Measurements from ENCODE around the gene MANSC4.
A peak's percentile ranks its signal among the peaks of the same experiment; 100 is the strongest.

The MANSC4 gene
- total RNA-seq = 0 to 0.18 (median 0) reads per million in 4 experiments

DNA sequence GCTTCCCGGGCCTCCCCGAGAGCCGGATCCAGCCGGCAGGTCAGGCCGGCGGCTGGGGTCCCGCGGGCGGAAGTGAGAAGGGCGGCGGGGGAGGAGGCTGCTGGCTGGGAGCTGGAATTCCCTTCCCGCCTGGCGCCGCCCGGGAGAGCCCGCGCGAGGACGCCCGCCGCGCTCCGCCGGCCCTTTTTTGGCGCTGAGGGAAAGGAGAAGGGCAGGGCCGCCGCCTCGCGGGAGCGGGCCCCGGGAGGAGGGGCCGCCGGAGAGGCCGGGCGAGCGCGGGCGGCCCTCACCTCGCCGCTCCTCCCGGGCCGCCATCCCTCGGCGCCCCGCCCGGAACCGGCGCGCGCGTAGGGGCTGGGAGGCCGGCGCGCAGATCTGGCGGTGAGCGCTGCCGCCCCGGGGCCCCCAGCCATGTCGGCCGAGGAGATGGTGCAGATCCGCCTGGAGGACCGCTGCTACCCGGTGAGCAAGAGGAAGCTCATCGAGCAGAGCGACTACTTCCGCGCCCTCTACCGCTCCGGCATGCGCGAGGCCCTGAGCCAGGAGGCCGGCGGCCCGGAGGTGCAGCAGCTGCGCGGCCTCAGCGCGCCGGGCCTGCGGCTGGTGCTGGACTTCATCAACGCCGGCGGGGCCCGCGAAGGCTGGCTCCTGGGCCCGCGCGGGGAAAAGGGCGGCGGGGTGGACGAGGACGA is at the start of gene MANSC4, which contains the start of gene KLHL42:
TSS of gene MANSC4 (minus strand) at position 317 of the 692 bp plus-strand sequence. CDS start 8,960 bp downstream, outside the sequence.
TSS of gene KLHL42 (plus strand) at position 314 of the 692 bp plus-strand sequence. CDS start at position 412, 98 bp downstream.
- peak; percentile 18 for DNase-seq

DNA sequence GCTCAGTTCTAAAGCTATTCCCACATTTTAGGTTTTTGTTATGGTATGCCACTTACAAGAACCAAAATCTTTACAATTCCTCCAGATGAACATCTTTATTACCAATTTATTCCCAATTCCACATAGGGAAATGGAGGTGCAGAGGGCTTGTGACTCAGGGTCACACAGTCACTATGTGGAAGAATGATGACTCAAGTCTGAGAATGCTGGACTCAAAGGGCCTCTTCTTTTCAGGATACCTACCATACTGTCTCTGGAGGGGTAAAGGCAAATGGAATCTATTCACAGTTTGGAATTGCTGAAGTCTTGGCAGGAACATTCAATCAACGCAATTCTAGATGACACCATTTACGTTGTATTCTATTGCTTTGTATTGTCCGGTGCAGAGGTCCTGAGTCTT is 48.2 kb upstream of the MANSC4 start:
- DNase-seq = no peak

DNA sequence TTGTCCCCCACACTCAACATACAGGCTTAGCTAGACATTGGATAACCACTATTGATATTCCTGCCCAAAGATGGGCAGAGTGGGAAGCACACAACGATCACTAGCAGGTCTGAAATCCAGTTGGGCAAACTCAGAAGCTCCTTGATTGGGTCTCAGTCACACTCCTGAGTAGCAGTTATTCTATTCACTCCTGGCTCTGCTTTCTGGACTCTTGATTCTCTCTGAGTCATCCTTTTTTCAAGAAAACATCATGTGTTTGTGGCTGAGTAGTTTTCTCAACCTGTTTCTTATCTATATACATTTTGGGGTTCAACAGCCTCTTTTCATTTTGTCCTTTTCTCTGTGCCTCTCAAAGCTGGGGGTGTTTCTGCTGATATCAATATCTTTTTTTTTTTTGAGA is 46.0 kb upstream of the MANSC4 start:
- no peak for DNase-seq

DNA sequence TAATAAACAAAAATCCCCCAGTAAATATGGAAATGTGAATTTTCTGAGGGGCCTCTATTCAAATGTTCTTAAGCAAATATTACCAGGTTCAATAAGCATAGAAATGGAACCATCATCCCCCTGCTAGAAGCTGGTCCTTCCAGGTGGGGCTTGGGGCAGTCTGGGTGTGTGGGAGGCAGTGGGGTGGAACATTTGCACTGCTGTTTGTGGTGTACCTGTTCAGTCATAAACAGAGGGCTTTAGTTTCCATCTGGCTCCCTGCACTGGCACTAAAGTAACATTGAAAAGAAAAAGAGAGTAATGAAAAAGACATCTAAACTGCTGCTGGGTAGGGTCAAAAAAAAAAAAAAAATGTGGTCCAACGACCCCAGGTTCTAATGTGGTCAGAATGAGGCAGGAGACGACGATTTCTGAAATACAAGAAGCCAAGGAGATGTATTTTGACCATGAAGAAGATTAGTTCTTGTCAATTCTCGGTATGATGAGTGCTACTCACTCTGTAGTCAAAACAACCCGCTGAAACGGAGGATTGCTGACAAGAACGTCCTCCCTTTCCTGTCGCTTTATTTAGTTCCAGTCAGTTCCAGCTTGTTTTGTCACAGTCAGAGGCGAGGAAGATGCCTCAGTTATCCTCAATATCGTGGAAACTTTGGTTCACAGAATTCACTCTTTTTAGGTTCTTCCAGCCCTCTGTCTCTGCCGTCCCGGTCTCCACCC is 44.2 kb upstream of the MANSC4 start:
- no peak for DNase-seq

DNA sequence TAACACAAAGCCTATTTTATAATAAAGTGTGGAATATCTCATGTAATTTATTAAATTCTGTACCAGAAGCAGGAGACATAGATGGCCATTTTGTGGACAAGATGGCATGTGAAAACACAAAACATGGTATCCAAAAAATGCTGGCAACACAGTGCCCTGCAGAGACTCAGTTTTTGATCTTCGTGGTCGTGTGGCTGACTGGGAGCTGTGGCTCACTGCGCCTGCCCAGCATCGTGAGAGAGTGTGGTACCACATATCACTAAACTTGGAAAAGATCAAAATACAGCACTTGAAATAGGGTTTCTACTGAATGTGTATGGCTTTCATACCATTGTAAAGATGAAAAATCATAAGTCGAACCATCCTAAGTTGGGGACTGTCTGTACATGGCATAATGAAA is 43.0 kb upstream of the MANSC4 start:
- no peak for DNase-seq

DNA sequence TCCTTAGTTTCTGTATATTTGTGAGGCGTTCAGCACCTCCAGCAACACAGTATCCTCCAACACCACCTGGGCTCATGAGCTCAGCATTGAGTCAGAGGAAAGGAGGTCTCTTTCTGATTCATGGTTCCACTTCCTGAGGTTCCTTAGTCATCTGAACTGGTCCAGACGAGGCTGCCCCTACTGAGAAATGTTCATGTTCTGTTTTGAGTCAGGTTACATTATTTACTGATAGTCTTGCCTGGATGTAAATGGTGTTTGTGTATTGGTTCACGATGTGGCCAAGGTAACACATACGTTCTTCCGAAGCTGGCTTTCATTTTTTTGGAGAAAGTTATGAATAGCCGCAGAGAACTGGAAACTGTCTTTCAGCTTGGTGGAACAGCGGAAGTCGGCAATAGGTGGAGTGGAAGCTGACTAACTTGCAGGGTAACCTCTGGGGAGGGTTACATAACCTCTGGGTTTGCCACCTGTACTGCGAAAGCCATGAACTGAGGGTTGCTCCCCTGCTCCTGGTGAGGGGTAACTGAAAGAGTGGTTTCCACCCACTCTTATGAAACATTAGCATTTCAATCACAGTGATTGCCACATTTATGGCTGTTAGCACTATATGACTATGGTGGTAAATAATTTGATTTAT is 42.2 kb upstream of the MANSC4 start:
- no peak for DNase-seq

DNA sequence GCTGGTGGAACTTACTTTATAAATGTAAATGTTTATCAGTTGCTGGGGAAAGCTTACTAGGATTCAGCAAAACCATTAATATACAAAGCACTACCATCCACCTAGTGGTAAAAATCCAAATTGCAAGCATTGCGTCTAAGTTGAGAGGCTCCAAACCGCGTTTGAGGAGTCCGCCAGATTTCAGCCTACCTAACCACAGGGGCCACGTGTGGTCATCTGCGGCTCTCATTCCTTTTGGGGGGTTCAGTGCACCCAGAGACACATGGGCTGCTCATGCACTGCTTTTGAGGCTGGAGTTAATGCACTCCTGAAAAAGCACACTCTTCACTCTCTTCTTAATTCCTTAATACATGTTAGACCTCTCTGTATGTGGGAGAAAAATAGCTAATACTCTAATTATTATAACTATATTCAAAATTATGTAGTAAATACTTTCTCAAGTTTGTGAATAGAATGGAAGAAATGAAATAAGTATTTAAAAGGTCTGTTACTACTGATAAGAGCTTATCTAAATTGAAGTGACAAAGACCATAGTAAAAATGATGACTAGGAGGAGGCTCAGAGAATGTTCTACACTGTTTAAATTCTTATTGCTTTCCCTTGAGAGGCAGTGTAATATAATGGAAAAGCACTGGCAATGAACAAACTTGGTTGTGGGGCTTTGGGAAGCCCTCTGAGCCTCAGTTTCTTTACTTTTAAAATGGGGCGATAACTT is 41.4 kb upstream of the MANSC4 start:
- no peak for DNase-seq

DNA sequence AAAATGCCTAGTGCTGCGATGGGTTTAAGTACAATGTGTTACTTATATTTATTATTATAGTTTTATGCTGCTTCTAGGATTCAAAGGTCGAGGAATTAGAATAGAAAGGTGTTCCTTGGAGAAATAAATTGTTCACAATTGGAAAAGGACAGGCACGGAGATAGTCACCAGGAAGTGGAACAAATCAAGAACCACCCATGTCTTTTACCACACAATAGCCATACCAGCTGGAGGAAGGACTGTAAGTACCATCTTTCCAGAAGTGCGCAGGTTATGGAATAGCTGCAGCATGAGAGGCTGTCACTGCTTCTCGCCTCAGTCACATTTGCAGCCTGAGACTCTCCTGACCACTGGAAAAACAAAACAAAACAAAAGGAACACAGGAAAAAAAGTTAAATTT is 40.5 kb upstream of the MANSC4 start:
- DNase-seq = no peak

DNA sequence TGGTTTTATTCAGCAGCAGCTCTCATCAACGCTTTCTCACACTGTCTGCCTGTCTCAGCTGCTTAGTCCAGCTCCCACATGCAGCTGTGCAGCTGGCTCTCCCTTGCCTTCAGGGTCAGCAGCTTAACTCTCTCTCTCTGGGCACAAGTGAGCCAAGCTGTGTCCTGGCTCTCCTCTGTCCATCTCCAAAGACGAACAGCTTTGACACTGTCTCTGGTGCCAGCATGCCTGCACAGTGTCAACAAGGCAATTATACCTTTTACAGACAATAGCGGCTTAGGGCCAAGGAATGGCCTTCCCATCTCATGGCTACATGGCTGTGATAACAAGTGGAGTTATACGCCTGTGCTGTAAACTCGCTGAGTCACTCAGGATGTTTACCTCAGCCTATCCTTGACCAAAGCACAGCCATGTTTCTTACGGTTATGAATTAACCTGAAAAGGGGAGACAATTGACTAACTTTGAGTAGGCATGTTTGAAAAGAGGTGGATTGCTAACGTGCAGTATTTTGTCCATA is 38.4 kb upstream of the MANSC4 start:
- DNase-seq = no peak

DNA sequence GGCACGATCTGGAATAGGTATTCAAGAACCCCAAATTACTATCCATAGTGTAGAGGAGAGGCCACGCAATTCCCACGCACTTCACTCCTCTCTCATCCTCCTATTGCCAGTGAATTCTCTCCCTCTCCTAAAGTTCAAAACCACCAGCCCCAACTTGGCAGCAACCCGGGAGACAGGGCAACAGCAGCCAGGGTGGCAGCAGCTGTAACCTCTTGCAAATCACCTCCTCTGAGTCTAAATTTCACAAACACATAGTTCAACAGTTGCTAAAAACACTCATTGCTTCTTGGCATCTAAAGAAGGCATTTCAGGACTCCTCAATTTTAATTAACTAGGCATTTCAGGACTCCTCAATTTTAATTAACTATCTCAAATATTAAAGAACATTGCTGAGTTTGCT is 37.7 kb upstream of the MANSC4 start:
- no peak for DNase-seq

DNA sequence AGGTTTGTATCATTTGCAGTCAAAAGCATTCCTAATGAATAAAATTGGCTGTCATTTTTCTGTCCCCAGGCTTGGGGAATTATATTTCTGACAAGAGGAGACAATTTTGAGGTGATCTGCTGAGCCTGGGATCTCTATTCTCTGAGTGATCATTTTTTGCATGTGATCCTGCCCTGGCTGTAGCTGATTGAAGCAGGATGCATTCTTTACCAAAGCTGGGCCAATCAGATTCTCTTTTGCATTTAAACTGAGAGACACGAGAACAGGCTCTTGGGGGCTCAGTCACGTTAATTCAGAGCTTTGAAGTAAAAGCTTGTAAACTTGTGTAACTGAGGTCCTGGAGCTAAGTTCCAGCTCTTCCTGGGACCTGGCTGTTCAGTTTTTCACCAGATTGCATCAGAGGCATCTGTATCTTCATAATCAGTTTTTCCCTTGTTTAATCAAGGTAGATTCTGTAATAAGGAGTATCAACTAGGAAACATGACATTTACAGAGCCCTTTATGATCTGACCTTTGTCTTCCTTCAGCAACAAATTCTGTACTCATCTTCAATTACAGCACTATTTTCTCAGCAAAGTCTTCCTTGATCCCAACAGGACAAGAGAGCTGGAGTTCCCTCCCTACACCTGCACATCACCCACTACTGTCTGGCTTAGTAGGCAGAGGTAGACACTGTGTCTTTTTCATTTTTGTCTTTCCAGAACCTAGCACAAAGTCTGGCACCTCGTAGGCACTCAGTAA is 35.0 kb upstream of the MANSC4 start:
- DNase-seq = no peak

DNA sequence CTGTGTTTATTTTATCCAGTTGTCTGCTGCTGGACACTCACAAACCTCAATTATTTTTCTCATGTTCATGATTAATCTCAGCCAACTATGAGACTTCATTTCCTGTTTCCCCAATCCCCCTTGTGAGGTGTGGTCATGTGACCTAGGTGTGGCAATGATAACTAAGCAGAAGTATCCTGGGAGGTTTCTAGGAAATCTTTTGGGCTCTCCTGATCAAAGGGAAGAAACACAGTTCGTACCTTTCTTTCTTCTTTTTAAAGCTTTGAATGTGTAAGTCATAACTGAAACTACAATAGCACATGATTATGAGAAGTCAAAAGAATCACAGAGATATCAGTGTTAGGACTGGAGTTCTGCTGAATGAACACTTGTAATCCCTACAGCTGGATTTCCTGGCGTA is 34.4 kb upstream of the MANSC4 start:
- no peak for DNase-seq

DNA sequence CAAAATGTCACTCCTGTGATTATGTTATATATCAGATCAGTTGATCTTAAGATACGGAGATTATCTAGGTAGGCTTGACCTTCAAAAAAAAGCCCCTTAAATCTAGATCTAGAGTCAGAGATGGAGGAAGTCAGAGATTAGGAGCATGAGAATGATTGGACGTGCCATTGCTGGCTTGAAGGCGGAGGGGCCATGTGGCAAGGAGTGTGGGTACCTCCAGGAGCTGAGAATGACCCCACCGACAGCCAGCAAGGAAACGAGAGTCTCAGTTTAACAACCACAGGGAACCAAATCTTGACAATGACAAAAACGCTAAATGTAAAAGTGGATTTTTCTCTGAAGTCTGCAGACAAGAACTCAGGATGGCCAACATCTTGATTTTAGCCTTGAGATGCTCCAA is 32.5 kb upstream of the MANSC4 start:
- no peak for DNase-seq

DNA sequence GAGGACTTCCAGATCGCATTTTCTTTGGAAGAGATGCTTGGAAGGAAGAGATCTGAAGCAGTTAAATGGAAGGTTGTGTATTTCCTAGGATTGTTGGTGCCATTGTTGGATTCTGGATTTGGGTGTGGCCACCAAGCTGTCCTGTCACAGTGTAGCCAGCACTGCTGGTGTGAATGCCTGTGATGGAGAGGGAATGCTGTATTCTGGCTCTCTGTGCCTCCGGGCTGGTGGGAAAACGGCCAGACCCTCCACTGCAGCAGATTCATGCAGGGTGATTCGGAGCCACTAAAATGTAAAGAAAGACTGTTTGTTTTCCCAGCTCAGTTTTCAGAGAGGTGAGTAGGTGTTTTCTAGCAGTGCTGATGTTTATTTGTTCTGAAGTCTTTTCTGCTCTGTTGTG is 30.7 kb upstream of the MANSC4 start:
- DNase-seq = no peak

DNA sequence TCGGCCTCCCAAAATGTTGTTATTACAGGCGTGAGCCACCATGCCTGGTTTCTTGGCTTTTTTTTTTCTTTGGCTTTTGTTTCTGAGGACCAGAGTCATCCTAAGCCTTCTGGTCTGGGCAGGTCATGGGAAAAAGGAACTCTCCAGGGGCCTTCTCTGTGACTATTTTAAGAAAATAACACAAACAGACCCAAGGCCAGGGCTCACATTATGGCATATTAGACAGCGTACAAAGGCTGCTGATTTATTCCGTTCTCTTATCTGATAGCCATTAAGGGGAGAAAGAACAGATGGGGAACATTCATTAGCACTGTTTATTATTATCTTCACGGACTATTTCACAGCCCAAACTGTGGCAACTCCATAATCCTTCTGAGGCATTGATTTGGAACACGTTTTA is 28.8 kb upstream of the MANSC4 start:
- no peak for DNase-seq

DNA sequence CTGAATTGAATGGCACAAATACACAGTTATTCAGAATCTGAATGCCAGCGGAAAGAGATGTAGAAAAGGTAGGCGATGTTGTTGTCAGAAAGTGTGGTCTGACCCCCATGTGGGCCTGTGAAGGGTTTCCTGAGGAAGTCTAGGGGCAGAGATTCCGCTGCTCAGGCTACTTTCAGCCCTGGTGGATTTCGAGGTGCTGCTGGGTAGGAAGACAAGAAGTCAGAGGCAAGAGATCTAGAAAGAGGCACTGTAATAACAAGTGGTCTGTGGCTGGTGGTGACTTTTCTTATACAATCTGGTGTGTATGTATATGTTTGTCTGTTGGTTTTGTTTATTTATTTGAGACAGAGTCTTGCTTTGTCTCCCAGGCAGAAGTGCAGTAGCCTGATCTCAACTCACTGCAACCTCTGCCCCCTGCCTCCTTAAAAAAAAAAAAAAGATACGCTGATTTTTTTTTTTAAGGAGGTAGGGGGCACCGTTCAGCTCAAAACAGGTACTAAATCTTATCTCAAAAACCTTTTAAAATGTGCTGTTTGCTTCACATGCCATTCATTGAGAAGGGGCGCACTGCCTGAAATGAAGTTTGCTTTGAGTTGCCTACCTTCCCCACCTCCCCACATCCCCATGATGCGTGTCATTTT is 27.1 kb upstream of the MANSC4 start:
- no peak for DNase-seq

DNA sequence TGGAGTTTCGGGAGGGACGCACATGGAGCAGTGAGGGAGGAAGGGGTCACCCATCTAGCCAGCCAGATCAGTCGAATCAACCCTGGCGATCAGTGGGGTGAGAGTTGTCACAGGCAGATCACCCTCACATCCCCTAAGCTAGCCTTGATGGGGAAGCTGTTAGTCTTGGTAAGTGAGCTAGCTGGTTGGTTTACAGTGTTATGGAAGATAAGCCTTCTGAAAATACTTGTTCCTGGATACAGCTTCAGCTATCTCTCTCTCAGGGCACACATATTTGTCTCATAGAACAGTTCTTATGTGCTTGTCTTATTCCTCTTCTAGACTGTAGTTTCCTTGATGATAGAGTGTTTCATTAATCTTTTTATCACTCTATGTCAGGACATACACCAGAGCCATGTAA is 26.2 kb upstream of the MANSC4 start:
- no peak for DNase-seq

DNA sequence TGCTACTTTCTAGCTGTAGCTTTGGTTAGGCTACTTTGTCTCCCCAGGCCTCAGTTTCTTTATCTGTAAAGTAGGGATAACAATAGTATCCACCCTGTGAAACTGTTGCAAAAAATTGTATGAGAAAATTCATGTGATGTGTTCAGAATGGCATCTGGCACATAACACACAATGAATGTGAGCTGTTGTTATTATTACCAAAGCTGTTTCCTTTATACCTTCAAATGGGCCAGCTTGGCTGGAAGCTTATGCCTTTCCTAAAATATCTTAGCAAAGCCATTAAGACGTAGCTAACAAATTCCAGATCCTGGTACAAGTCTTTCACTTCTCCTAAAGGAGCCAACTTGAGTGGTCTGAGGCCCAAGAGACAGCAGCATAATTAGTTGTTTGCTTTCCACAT is 25.2 kb upstream of the MANSC4 start:
- DNase-seq = no peak

DNA sequence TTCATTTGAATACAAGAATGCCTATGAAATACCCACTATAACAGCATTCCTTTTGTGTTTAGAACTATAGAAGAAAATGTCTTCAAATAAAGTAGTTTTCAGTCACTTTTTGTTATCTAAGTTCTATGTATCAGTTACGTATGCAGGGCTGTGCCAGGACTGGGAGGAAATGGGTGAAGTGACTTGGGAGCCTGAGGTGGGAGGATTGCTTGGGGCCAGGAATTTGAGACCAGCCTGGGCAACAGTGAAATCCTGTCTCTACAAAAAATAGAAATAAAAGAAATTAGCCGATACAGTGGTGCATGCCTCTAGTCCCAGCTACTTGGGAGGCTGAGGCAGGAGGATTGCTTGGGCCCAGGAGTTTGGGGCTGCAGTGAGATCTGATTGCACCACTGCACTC is 22.9 kb upstream of the MANSC4 start:
- DNase-seq = no peak

DNA sequence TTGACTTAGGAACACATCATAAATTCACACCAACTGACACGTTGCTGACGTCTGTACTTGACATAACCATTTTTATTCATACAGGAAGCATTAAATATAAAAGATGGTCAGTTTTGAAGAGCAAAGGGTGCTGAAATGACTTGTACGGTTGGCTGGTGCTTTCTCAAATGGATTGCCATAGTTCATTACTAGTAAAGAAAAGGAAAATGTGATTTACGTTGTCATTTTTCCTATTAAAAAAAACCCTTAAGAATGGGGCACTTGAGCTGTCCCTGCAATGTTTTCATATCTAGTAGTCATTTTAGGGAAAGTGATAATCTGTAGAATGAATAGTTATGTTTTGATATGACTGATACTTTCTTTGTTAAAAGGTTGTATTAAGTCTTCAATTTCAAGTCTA is 22.5 kb upstream of the MANSC4 start:
- DNase-seq = no peak

DNA sequence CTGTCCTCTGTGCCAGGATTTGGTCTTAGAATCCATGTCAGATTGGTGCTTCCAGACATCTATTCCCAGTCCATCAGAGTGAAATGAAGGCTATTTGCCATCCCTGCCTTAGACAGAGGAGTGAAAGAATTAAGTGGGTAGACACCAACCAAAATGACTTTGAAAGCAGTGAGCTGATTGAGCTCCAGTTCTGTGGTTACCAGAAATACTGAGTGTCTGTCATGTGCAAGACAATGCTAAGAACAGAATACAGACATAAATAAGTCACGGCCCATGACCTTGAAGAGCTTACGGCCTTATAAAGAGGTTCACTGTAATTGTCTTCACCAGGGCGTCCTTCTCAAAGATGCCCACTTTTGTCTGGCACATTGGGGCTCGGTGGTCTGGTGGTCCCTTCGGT is 21.6 kb upstream of the MANSC4 start:
- DNase-seq = no peak

DNA sequence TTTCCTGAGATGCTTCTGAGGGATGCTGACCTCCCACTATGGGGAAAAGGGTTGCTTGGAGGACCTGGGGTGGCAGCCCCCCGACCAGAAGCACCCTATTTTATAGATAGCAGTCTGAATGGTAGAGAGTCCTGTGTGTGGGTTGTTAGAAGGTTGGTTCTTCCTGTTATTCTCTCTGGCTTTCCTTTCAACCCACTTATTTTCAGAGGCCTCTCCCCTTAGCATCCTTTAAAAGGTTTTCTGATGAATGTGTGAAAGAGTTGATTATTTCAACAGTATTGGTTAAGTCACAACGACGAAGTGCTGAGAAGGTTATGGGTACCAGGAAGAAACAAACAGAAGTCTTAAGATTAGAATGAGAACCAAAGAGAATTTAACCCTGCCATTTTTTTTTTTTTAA is 20.8 kb upstream of the MANSC4 start:
- DNase-seq = no peak

All from effector CD8-positive, alpha-beta T cell (primary cell).